H1 (cell line): ENCODE data around the gene CD52. TPM values are rescaled to one million over a fixed set of nuclear protein-coding genes. Genes with fewer than 3 reads are reported as not detected.

ENCODE experiments used
- CTCF ChIA-PET: fragments of 300-600 bp; sonication (Branson Sonifier 250); formaldehyde crosslinking; loops from one replicate; lab custom pipeline; 2021; ENCODE audit not compliant: partially characterized antibody; lab: Charles Lee
- POLR2A ChIA-PET: fragments of 300-600 bp; sonication (Branson Sonifier 250); formaldehyde crosslinking; loops from one replicate; lab custom pipeline; 2021; ENCODE audit warnings: inconsistent platforms; ENCODE audit not compliant: partially characterized antibody; lab: Charles Lee
- DNase-seq, 2 experiments: peaks; one replicate each; pipeline versions ENCODE4 v3.0.0 to v3.0.0-alpha.2; 2010 to 2022; ENCODE audit warnings: low spot score in 2 of 2, low read depth in 1 of 2, mixed read lengths in 1 of 2
- FAIRE-seq: peaks from 2 replicates; lab custom pipeline; 2011; peaks lifted over from hg19 to GRCh38; lab: Jason Lieb, UNC
- H2AFZ ChIP-seq: 2 replicates; pipeline ENCODE4 v1.8.1; 2012; ENCODE audit warnings: low read length, inconsistent platforms
- H2AK5ac ChIP-seq: 2 replicates; pipeline ENCODE4 v1.6.1; 2013; ENCODE audit warnings: low read depth, low read length
- H2BK120ac ChIP-seq: replicated peaks from 2 replicates; pipeline ENCODE3; 2013; ENCODE audit warnings: low read depth, low read length, inconsistent platforms
- H2BK12ac ChIP-seq: 2 replicates; pipeline ENCODE4 v1.6.1; 2013; ENCODE audit warnings: low read depth, low read length
- H2BK15ac ChIP-seq: 2 replicates; pipeline ENCODE4 v1.6.1; 2013; ENCODE audit warnings: low read length
- H2BK20ac ChIP-seq: 2 replicates; pipeline ENCODE4 v1.6.1; 2013; ENCODE audit warnings: low read length
- H2BK5ac ChIP-seq: 2 replicates; pipeline ENCODE4 v1.6.1; 2013; ENCODE audit warnings: low read depth, low read length
- H3K14ac ChIP-seq: 2 replicates; pipeline ENCODE4 v1.6.1; 2013; ENCODE audit warnings: inconsistent platforms; ENCODE audit not compliant: insufficient read length
- H3K18ac ChIP-seq: 2 replicates; pipeline ENCODE4 v1.6.1; 2013; ENCODE audit warnings: low read length; ENCODE audit errors: extremely low read depth
- H3K23ac ChIP-seq: 2 replicates; pipeline ENCODE4 v1.6.1; 2013; ENCODE audit warnings: inconsistent platforms; ENCODE audit not compliant: insufficient read length
- H3K23me2 ChIP-seq: 2 replicates; pipeline ENCODE4 v1.6.1; 2013; ENCODE audit warnings: low read depth, low read length
- H3K27ac ChIP-seq: 2 replicates; pipeline ENCODE4 v1.6.1; 2011; ENCODE audit warnings: low read depth, low read length, inconsistent platforms
- H3K27me3 ChIP-seq, 4 experiments: replicated peaks in 1 of 4; 1 replicate in 1 of 4; 2 replicates in 3 of 4; pipeline versions ENCODE4 v1.6.1 to v1.8.1; 2011 to 2013; ENCODE audit warnings: low read length in 3 of 4, mild to moderate bottlenecking in 3 of 4, inconsistent platforms in 2 of 4, mixed read lengths in 2 of 4, moderate library complexity in 1 of 4; ENCODE audit not compliant: control insufficient read depth in 3 of 4, insufficient read depth in 3 of 4; ENCODE audit errors: extremely low read depth in 1 of 4
- H3K36me3 ChIP-seq, 4 experiments: 2 replicates each; pipeline versions ENCODE4 v1.6.1 to v1.8.1; 2011 to 2013; ENCODE audit warnings: mild to moderate bottlenecking in 4 of 4, low read length in 3 of 4, moderate library complexity in 2 of 4, control low read depth in 1 of 4, inconsistent platforms in 1 of 4; ENCODE audit not compliant: insufficient read depth in 4 of 4, control insufficient read depth in 2 of 4
- H3K4ac ChIP-seq: replicated peaks from 2 replicates; pipeline ENCODE3; 2013; ENCODE audit warnings: low read length, low read depth, mixed read lengths, inconsistent platforms; ENCODE audit not compliant: insufficient read length
- H3K4me1 ChIP-seq, 4 experiments: replicated peaks in 1 of 4; 1 replicate in 1 of 4; 2 replicates in 3 of 4; pipeline versions ENCODE4 v1.6.1 to v1.8.1; 2011 to 2013; ENCODE audit warnings: low read length in 3 of 4, inconsistent platforms in 2 of 4, mixed read lengths in 1 of 4; ENCODE audit not compliant: insufficient read depth in 4 of 4, control insufficient read depth in 3 of 4
- H3K4me2 ChIP-seq, 2 experiments: 2 replicates each; pipeline versions ENCODE4 v1.6.1 to v1.8.1; 2011 to 2013; ENCODE audit warnings: low read depth in 2 of 2, low read length in 2 of 2, control low read depth in 1 of 2, inconsistent platforms in 1 of 2, mild to moderate bottlenecking in 1 of 2; ENCODE audit not compliant: insufficient read depth in 1 of 2
- H3K4me3 ChIP-seq, 4 experiments: fragments of 200-600, 300-600 bp in 1 of 4; sonication (generic), shearing (Covaris generic), sonication (Bioruptor Twin) in 1 of 4; 2 replicates each; pipeline versions ENCODE4 v1.5.1 to v1.8.1; 2011 to 2016; ENCODE audit warnings: low read length in 4 of 4, low read depth in 3 of 4, control low read depth in 2 of 4, inconsistent platforms in 2 of 4, mild to moderate bottlenecking in 2 of 4, mixed read lengths in 1 of 4, moderate library complexity in 1 of 4; ENCODE audit not compliant: insufficient read depth in 2 of 4; ENCODE audit errors: extremely low read depth in 1 of 4
- H3K56ac ChIP-seq: replicated peaks from 2 replicates; pipeline ENCODE3; 2013; ENCODE audit warnings: low read depth, mild to moderate bottlenecking, mixed read lengths, low read length, inconsistent platforms; ENCODE audit not compliant: insufficient read length
- H3K79me1 ChIP-seq: 2 replicates; pipeline ENCODE4 v1.6.1; 2013; ENCODE audit warnings: low read depth, low read length, control low read depth
- H3K79me2 ChIP-seq, 2 experiments: 2 replicates each; pipeline versions ENCODE4 v1.6.1 to v1.8.1; 2012 to 2013; ENCODE audit warnings: low read length in 2 of 2, mild to moderate bottlenecking in 2 of 2, inconsistent platforms in 1 of 2; ENCODE audit not compliant: insufficient read depth in 2 of 2, control insufficient read depth in 1 of 2
- H3K9ac ChIP-seq, 4 experiments: replicated peaks in 1 of 4; 1 replicate in 1 of 4; 2 replicates in 3 of 4; pipeline versions ENCODE4 v1.6.1 to v1.8.1; 2011 to 2013; ENCODE audit warnings: low read depth in 3 of 4, low read length in 3 of 4, control low read depth in 2 of 4, mild to moderate bottlenecking in 2 of 4, moderate library complexity in 2 of 4, inconsistent platforms in 1 of 4; ENCODE audit errors: extremely low read depth in 1 of 4
- H3K9me3 ChIP-seq, 2 experiments: 2 replicates each; pipeline versions ENCODE4 v1.6.1 to v1.8.1; 2012 to 2013; ENCODE audit warnings: mild to moderate bottlenecking in 2 of 2, moderate library complexity in 2 of 2, control low read depth in 1 of 2, inconsistent platforms in 1 of 2, low read depth in 1 of 2, low read length in 1 of 2, mixed read lengths in 1 of 2; ENCODE audit not compliant: insufficient read depth in 2 of 2
- H4K20me1 ChIP-seq, 2 experiments: replicated peaks in 1 of 2; 2 replicates each; pipeline versions ENCODE3 to v1.8.1; 2011 to 2013; ENCODE audit warnings: inconsistent platforms in 2 of 2, low read length in 2 of 2, mild to moderate bottlenecking in 1 of 2; ENCODE audit not compliant: insufficient read depth in 2 of 2, control insufficient read depth in 1 of 2
- H4K5ac ChIP-seq: 2 replicates; pipeline ENCODE4 v1.6.1; 2013; ENCODE audit warnings: low read length, low read depth, mixed read lengths, inconsistent platforms; ENCODE audit not compliant: insufficient read length
- H4K8ac ChIP-seq: 2 replicates; pipeline ENCODE4 v1.8.0; 2013; ENCODE audit warnings: mild to moderate bottlenecking, moderate library complexity, low read length, inconsistent platforms; ENCODE audit not compliant: insufficient read depth; ENCODE audit errors: extremely low read depth
- H4K91ac ChIP-seq: replicated peaks from 2 replicates; pipeline ENCODE3; 2013; ENCODE audit warnings: low read length, mixed read lengths, inconsistent platforms; ENCODE audit not compliant: insufficient read length
- CBX5 ChIP-seq: fragments of 300-800, 300-1000 bp; sonication (generic); IDR thresholded peaks from 2 replicates; pipeline ENCODE4 v1.7.1; 2016; ENCODE audit warnings: antibody characterized with exemption, low read length, low read depth
- CHD2 ChIP-seq: IDR thresholded peaks from 2 replicates; pipeline ENCODE4 v1.6.1; 2012; ENCODE audit warnings: low read length, improper control_type of control experiment
- EP300 ChIP-seq, 2 experiments: IDR thresholded peaks; 1 replicate in 1 of 2; 2 replicates in 1 of 2; pipeline ENCODE4 v1.6.1; 2011 to 2012; ENCODE audit warnings: low read depth in 2 of 2, low read length in 2 of 2, mild to moderate bottlenecking in 2 of 2, borderline replicate concordance in 1 of 2, inconsistent platforms in 1 of 2, moderate library complexity in 1 of 2
- KDM1A ChIP-seq: fragments of 200-600, 300-600 bp; sonication (generic); IDR thresholded peaks from 2 replicates; pipeline ENCODE4 v1.7.1; 2016; ENCODE audit warnings: mild to moderate bottlenecking, low read length, borderline replicate concordance
- KDM5A ChIP-seq: fragments of 200-600 bp; IDR thresholded peaks from 2 replicates; pipeline ENCODE4 v1.7.1; 2012; ENCODE audit warnings: mild to moderate bottlenecking, low read length, inconsistent platforms, mixed read lengths
- NRF1 ChIP-seq: IDR thresholded peaks from 2 replicates; pipeline ENCODE4 v1.6.1; 2011; ENCODE audit warnings: mild to moderate bottlenecking, low read depth, low read length, improper control_type of control experiment
- RNF2 ChIP-seq: fragments of 200-900, 300-1000 bp; sonication (generic); IDR thresholded peaks from 2 replicates; pipeline ENCODE4 v1.7.1; 2016; ENCODE audit warnings: borderline replicate concordance, low read depth, mild to moderate bottlenecking, antibody characterized with exemption, low read length; ENCODE audit not compliant: poor library complexity, severe bottlenecking; ENCODE audit errors: missing control alignments
- SIN3A ChIP-seq, 2 experiments: IDR thresholded peaks in 1 of 2; conservative IDR thresholded peaks in 1 of 2; 2 replicates each; pipeline ENCODE4 v1.6.1; 2011 to 2012; ENCODE audit warnings: low read length in 2 of 2, improper control_type of control experiment in 1 of 2, low read depth in 1 of 2, mild to moderate bottlenecking in 1 of 2
- TBP ChIP-seq: IDR thresholded peaks from 2 replicates; pipeline ENCODE4 v1.6.1; 2011; ENCODE audit warnings: low read depth, low read length, improper control_type of control experiment
- YY1 ChIP-seq: IDR thresholded peaks from 2 replicates; pipeline ENCODE4 v1.6.1; 2011; ENCODE audit warnings: low read depth, mild to moderate bottlenecking, low read length
- ZNF274 ChIP-seq: IDR thresholded peaks from 2 replicates; pipeline ENCODE4 v1.7.0; 2012; ENCODE audit warnings: low read length, borderline replicate concordance; ENCODE audit errors: extremely low read depth
- WGBS, 2 experiments: shearing (Covaris generic) in 1 of 2; methylation state at CpG; one replicate each; pipeline versions ENCODE4 v1.1.6 to v1.1.7; 2013 to 2015; ENCODE audit warnings: low lambda C conversion rate in 2 of 2, mixed read lengths in 2 of 2, inconsistent platforms in 1 of 2, low coverage in 1 of 2, missing lambda C conversion rate in 1 of 2; ENCODE audit not compliant: insufficient replicate concordance in 2 of 2, insufficient coverage in 1 of 2, insufficient read length in 1 of 2; ENCODE audit errors: extremely low coverage in 1 of 2, missing lambda C conversion rate in 1 of 2; 5-methylcytosine and 5-hydroxymethylcytosine counted together
- polyA plus RNA-seq, 7 experiments: library from polyadenylated mRNA; depleted of rRNA in 3 of 7; stranded (reverse) in 5 of 7; unstranded in 2 of 7; fragments of >200 nt in 5 of 7; fragments of 200-250 nt in 2 of 7; gene quantifications; 1 replicate in 5 of 7; 2 replicates in 1 of 7; 4 replicates in 1 of 7; pipeline versions ENCODE4 v1.2.1 to v1.2.3, GENCODE V29; 2011 to 2013; ENCODE audit warnings: missing spikeins in 2 of 7, mixed read lengths in 2 of 7
- total RNA-seq: library from RNA; stranded (reverse); fragmentation: NEBNext Ultra II Directional; extraction: Animal tissue kit (Norgen Biotek cat#: 25700); gene quantifications from 2 replicates; pipeline ENCODE4 v1.2.1, GENCODE V29; 2021

CD52 gene
- total and polyA plus RNA-seq, 2 of the 8 experiments (the other 6 are each of a cell fraction or from before 2014, with no cell fraction given), result 2.4 to 3.1 TPM

GRCh38 chr1:26367441-26367840 is 49.7 kb downstream of the CD52 start:
- WGBS, 2 experiments, result 92% methylated on average over 6 of the region's 6 CpGs; no CpG with 5 or more reads in 1 of the 2 experiments
- Histone ChIP-seq H2AK5ac (no peak overlapping the region), H3K23ac (no peak overlapping the region), H2AFZ (no peak overlapping the region), H4K20me1 (no peaks in the 10 kb centered on the region), H3K27me3 (peaks cover 0 to 6% (median 2%) of the 10 kb centered on the region in 4 experiments; a peak in 2 of 7 replicates), H3K9ac (no peak overlapping the region), H4K5ac (no peak overlapping the region), H3K79me2 (no peaks in the 10 kb centered on the region), H2BK120ac (no peak overlapping the region), H2BK5ac (no peak overlapping the region), H3K4me1 (no peaks in the 10 kb centered on the region; a peak in 1 of 7 replicates), H3K4me2 (no peak overlapping the region), H2BK12ac (no peak overlapping the region), H3K56ac (no peak overlapping the region), H4K8ac (no peak overlapping the region), H4K91ac (no peak overlapping the region), H3K79me1 (no peaks in the 10 kb centered on the region), H3K14ac (no peak overlapping the region), H3K4me3 (no peak overlapping the region), H3K18ac (no peak overlapping the region), H2BK15ac (no peak overlapping the region), H3K36me3 (no peaks in the 10 kb centered on the region), H3K27ac (no peak overlapping the region), H3K4ac (no peak overlapping the region), H3K9me3 (no peaks in the 10 kb centered on the region), H2BK20ac (no peak overlapping the region), H3K23me2 (no peaks in the 10 kb centered on the region)
- DNase-seq (no peak), FAIRE-seq (no peak)
- CTCF ChIA-PET, result interaction anchor here (0.7 to 14.1 kb wide), 7 partner anchors 24 to 84 kb away, joined by 3 to 297 read pairs (median 3); partner anchors contain the start of gene SH3BGRL3
- TF ChIP-seq ZNF274 (no peak), CHD2 (no peak), YY1 (no peak), SIN3A (conservative IDR thresholded peaks at IDR 0.05 in 1 of 2, IDR thresholded peaks at IDR 0.05 in 1 of 2; ENCODE audit: low read depth in 1 of 2, low read length in 2 of 2) (no peak), CBX5 (no peak), KDM1A (no peak), EP300 (IDR thresholded peaks at IDR 0.05; ENCODE audit: borderline replicate concordance in 1 of 2, low read depth in 2 of 2, low read length in 2 of 2) (no peak), RNF2 (no peak), TBP (no peak), KDM5A (no peak), NRF1 (no peak)
- POLR2A ChIA-PET, result interaction anchor here (1.4 kb wide), 1 partner anchor 10 kb away, joined by 3 read pairs; no protein-coding TSS in a partner anchor
